IPS-15b (cell line): ENCODE results near the gene DENND4B.

Source experiments
- H3K27me3 ChIP-seq: one replicate; pipeline ENCODE4 v1.6.1; 2013; ENCODE audit warnings: low read length; ENCODE audit not compliant: control insufficient read depth, insufficient read depth
- H3K36me3 ChIP-seq: one replicate; pipeline ENCODE4 v1.6.1; 2013; ENCODE audit warnings: low read length; ENCODE audit not compliant: control insufficient read depth, insufficient read depth
- H3K4me1 ChIP-seq: one replicate; pipeline ENCODE4 v1.6.1; 2013; ENCODE audit warnings: mild to moderate bottlenecking, low read length; ENCODE audit not compliant: control insufficient read depth, insufficient read depth
- H3K4me3 ChIP-seq: one replicate; pipeline ENCODE4 v1.5.1; 2013; ENCODE audit warnings: low read depth, low read length
- H3K9ac ChIP-seq: one replicate; pipeline ENCODE4 v1.6.1; 2013; ENCODE audit warnings: low read depth, mild to moderate bottlenecking, low read length
- H3K9me3 ChIP-seq: one replicate; pipeline ENCODE4 v1.6.1; 2013; ENCODE audit warnings: mild to moderate bottlenecking, low read length; ENCODE audit not compliant: control insufficient read depth, insufficient read depth

Gene DENND4B

GRCh38 chr1:153941826-153942725, 4.4 kb downstream of the DENND4B start:
- peaks cover 4% of the 10 kb centered on the region for H3K4me1 ChIP-seq
- no peaks in the 10 kb centered on the region for H3K9me3 ChIP-seq
- H3K4me3 ChIP-seq: no peak overlapping the region
- peaks cover 37% of the 10 kb centered on the region for H3K36me3 ChIP-seq
- H3K9ac ChIP-seq: no peak overlapping the region
- no peaks in the 10 kb centered on the region for H3K27me3 ChIP-seq

DNA sequence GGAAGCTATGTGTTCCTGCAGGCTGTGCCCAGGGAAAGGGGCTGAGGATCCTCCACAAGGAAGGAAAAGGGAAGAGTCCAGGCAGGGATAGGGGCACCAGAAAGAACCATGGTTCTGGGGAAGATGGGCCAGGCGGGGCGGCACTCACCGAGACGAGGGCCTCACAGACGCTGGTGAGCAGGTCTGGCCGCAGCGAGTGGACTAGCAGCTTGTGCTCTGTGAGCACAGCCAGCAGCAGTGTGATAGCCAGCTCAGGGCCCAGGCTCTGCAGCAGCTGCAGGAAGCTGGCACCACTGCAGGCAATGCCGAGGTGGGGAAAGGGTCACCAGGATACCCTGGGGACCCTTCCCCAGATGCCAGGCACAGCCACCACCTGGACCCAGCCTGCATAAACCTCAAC, 5.8 kb downstream of the DENND4B start:
- no peaks in the 10 kb centered on the region for H3K9me3 ChIP-seq
- H3K4me3 ChIP-seq: no peak overlapping the region
- no peak overlapping the region for H3K9ac ChIP-seq
- no peaks in the 10 kb centered on the region for H3K27me3 ChIP-seq
- peaks cover 45% of the 10 kb centered on the region for H3K36me3 ChIP-seq
- H3K4me1 ChIP-seq: peaks cover 4% of the 10 kb centered on the region

GRCh38 chr1:153939476-153939875, 7.0 kb downstream of the DENND4B start:
- Histone ChIP-seq H3K27me3 (no peaks in the 10 kb centered on the region), H3K4me3 (no peak overlapping the region), H3K9ac (no peak overlapping the region), H3K36me3 (peaks cover 54% of the 10 kb centered on the region), H3K4me1 (no peaks in the 10 kb centered on the region), H3K9me3 (no peaks in the 10 kb centered on the region)

GRCh38 chr1:153938996-153939395, 7.5 kb downstream of the DENND4B start:
- Histone ChIP-seq H3K9ac (no peak overlapping the region), H3K4me3 (no peak overlapping the region), H3K4me1 (no peaks in the 10 kb centered on the region), H3K27me3 (no peaks in the 10 kb centered on the region), H3K9me3 (no peaks in the 10 kb centered on the region), H3K36me3 (peaks cover 57% of the 10 kb centered on the region)

GRCh38 chr1:153937331-153937730, 9.2 kb downstream of the DENND4B start:
- no peaks in the 10 kb centered on the region for H3K27me3 ChIP-seq
- no peaks in the 10 kb centered on the region for H3K9me3 ChIP-seq
- peaks cover 69% of the 10 kb centered on the region for H3K36me3 ChIP-seq
- no peak overlapping the region for H3K9ac ChIP-seq
- no peaks in the 10 kb centered on the region for H3K4me1 ChIP-seq
- H3K4me3 ChIP-seq: no peak overlapping the region

DNA sequence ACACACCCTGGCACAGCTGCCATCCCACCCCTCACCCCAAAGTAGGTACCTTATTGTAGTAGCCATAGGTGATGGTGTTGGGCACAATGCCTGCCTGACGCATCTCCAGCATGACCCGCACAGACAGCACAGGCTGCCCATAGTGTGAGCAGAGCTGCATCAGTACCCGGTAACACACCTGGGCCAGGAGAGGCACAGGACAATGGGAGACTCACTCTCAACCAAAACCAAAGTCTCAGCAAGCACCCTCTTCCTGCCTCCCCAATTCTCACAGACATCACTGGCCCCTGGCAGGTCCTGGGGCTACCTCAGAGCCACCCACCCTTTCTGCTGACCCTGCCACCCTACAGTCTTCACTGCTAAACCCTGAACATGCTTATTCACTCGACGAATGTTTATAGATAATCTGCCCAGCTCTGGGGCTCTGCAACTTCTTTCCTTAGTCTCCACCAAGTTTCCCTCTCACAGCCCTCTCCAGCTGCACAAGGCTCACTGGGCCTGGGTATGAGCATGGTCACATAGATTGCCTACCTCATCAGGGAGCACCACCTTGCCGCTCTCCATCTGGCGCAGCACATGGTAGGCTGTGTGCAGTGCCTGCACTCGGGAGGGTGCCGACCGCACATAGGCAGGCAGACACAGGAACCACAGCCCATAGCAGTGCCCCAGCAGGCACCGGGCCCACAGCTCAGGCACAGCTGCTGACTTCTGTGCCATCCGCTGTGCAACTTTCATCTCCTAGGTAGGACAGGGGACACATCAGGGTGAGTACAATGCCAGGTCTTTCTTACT, 10.3 kb downstream of the DENND4B start:
- Histone ChIP-seq H3K4me1 (no peaks in the 10 kb centered on the region), H3K27me3 (no peaks in the 10 kb centered on the region), H3K9ac (no peak overlapping the region), H3K9me3 (no peaks in the 10 kb centered on the region), H3K4me3 (no peak overlapping the region), H3K36me3 (peaks cover 72% of the 10 kb centered on the region)

- H3K4me1 ChIP-seq: no peaks in the 10 kb centered on the region
- peaks cover 69% of the 10 kb centered on the region for H3K36me3 ChIP-seq
- H3K27me3 ChIP-seq: no peaks in the 10 kb centered on the region
- no peak overlapping the region for H3K4me3 ChIP-seq
- no peaks in the 10 kb centered on the region for H3K9me3 ChIP-seq
- no peak overlapping the region for H3K9ac ChIP-seq
Observed at GRCh38 chr1:153934746-153935145, 11.8 kb downstream of the DENND4B start.

DNA sequence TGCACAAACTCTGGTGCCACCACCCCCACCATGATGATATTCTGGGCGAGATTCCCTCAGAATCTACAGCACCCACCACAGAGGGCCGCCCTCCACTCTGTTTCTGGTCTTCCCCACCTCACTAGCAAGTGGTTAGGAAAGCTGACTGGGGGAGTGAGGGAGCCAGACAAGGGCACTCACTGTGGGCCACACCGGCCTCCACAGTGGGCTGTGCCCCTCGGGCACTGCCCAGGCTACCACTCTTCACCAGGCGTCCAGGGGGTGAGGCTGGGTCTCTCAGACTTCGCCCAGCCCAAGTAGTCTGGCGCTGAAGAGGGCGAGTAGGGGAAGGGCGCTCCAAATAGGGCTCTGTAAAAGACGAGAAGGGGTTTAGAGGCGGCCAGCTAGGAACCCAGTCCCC, 12.6 kb downstream of the DENND4B start:
- Histone ChIP-seq H3K36me3 (peaks cover 66% of the 10 kb centered on the region), H3K4me3 (no peak overlapping the region), H3K4me1 (no peaks in the 10 kb centered on the region), H3K9me3 (no peaks in the 10 kb centered on the region), H3K9ac (no peak overlapping the region), H3K27me3 (no peaks in the 10 kb centered on the region)

DNA sequence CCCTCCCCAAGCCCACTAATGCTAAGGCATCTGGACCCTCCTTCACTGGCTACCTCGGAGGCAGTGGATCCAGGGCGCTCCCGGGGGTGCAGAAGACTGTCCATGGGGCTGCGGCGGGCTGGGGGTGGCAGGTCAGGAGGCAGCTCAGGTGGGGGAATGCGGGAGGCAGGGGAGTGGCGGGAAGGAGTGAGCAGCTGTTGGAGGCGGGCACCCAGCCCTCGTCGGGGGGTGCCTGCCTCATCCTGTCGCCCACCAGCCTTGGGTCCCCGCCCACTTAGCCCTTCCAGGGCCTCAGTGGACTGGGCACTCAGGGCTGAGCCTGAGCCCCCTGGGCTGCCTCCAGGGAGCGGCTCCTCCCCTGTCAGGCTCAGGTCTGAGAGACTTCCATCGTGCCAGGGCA, 13.1 kb downstream of the DENND4B start:
- Histone ChIP-seq H3K4me3 (no peak overlapping the region), H3K4me1 (no peaks in the 10 kb centered on the region), H3K9ac (no peak overlapping the region), H3K9me3 (no peaks in the 10 kb centered on the region), H3K27me3 (no peaks in the 10 kb centered on the region), H3K36me3 (peaks cover 66% of the 10 kb centered on the region)

GRCh38 chr1:153932156-153933131, 14.1 kb downstream of the DENND4B start:
- H3K4me3 ChIP-seq: no peak overlapping the region
- H3K4me1 ChIP-seq: no peaks in the 10 kb centered on the region
- no peak overlapping the region for H3K9ac ChIP-seq
- no peaks in the 10 kb centered on the region for H3K27me3 ChIP-seq
- H3K9me3 ChIP-seq: no peaks in the 10 kb centered on the region
- peaks cover 61% of the 10 kb centered on the region for H3K36me3 ChIP-seq
